WTC11 (cell line): ENCODE results near the gene MESD. TPM values are rescaled to one million over a fixed set of nuclear protein-coding genes. Genes with fewer than 3 reads are reported as not detected.

Source experiments
- ATAC-seq: fragments of 200-7000 bp; cut with Tn5 transposase; 2 replicates; pipeline ENCODE4 v1.10.0; 2021; ENCODE audit warnings: mild to moderate bottlenecking, moderate library complexity
- CTCF ChIA-PET: fragments of 300-600 bp; sonication (Branson Sonifier 250); formaldehyde crosslinking; loops from one replicate; lab custom pipeline; 2021; ENCODE audit warnings: antibody characterized with exemption; lab: Charles Lee
- POLR2A ChIA-PET: fragments of 350-600 bp; sonication (Branson Sonifier 250); formaldehyde crosslinking; loops from one replicate; lab custom pipeline; 2021; ENCODE audit warnings: antibody characterized with exemption; lab: Charles Lee
- DNase-seq: peaks from one replicate; pipeline ENCODE4 v3.0.0; 2021; ENCODE audit warnings: low spot score
- H3K27ac Mint-ChIP-seq: 2 replicates; pipeline ENCODE4 v1.8.0; 2021; ENCODE audit warnings: mixed read lengths
- H3K27me3 Mint-ChIP-seq: 2 replicates; pipeline ENCODE4 v1.8.0; 2021; ENCODE audit warnings: low read depth, mild to moderate bottlenecking, moderate library complexity, mixed read lengths
- H3K36me3 Mint-ChIP-seq: 2 replicates; pipeline ENCODE4 v1.8.0; 2021; ENCODE audit warnings: mixed read lengths
- H3K4me1 Mint-ChIP-seq: 2 replicates; pipeline ENCODE4 v1.8.0; 2022; ENCODE audit warnings: mixed read lengths
- H3K4me3 Mint-ChIP-seq: 2 replicates; pipeline ENCODE4 v1.8.0; 2021; ENCODE audit warnings: mild to moderate bottlenecking, moderate library complexity, mixed read lengths
- H3K9me3 Mint-ChIP-seq: 2 replicates; pipeline ENCODE4 v1.8.0; 2021; ENCODE audit warnings: mixed read lengths
- ATF1 ChIP-seq: sonication (generic); formaldehyde crosslinking; IDR thresholded peaks from 2 replicates; pipeline ENCODE4 v1.8.1; 2023; ENCODE audit warnings: mild to moderate bottlenecking, moderate library complexity, missing genetic modification reagents
- EMX1 ChIP-seq: fragments of 250-450 bp; sonication (Bioruptor Pico); IDR thresholded peaks from 2 replicates; pipeline ENCODE4 v1.8.0; 2021; ENCODE audit warnings: mild to moderate bottlenecking
- FOXJ3 ChIP-seq: sonication (generic); formaldehyde crosslinking; IDR thresholded peaks from 2 replicates; pipeline ENCODE4 v1.9.0; 2021; ENCODE audit warnings: missing genetic modification reagents, mild to moderate bottlenecking, borderline replicate concordance
- JAZF1 ChIP-seq: fragments of 250-450 bp; sonication (Bioruptor Pico); IDR thresholded peaks from 2 replicates; pipeline ENCODE4 v1.9.0; 2021; ENCODE audit warnings: moderate library complexity, mild to moderate bottlenecking, inconsistent platforms
- KAT7 ChIP-seq: sonication (generic); formaldehyde crosslinking; IDR thresholded peaks from 2 replicates; pipeline ENCODE4 v1.8.1; 2023; ENCODE audit warnings: missing genetic modification reagents, mild to moderate bottlenecking, borderline replicate concordance
- MYBL2 ChIP-seq: sonication (generic); formaldehyde crosslinking; IDR thresholded peaks from 2 replicates; pipeline ENCODE4 v1.8.1; 2023; ENCODE audit warnings: mild to moderate bottlenecking, moderate library complexity, missing genetic modification reagents
- PRRX2 ChIP-seq: fragments of 250-450 bp; sonication (Bioruptor Pico); IDR thresholded peaks from 2 replicates; pipeline ENCODE4 v1.8.0; 2021; ENCODE audit warnings: mild to moderate bottlenecking
- SOX15 ChIP-seq: fragments of 250-450 bp; sonication (Bioruptor Pico); IDR thresholded peaks from 2 replicates; pipeline ENCODE4 v1.9.0; 2021; ENCODE audit warnings: mild to moderate bottlenecking
- TEAD1 ChIP-seq: sonication (generic); formaldehyde crosslinking; IDR thresholded peaks from 2 replicates; pipeline ENCODE4 v1.8.0; 2022; ENCODE audit warnings: mild to moderate bottlenecking, missing genetic modification reagents
- TEAD4 ChIP-seq: sonication (generic); formaldehyde crosslinking; IDR thresholded peaks from 2 replicates; pipeline ENCODE4 v1.8.0; 2022; ENCODE audit warnings: mild to moderate bottlenecking, missing genetic modification reagents
- ZNF219 ChIP-seq: sonication (generic); formaldehyde crosslinking; IDR thresholded peaks from 2 replicates; pipeline ENCODE4 v1.8.0; 2023; ENCODE audit warnings: missing genetic modification reagents, mild to moderate bottlenecking, borderline replicate concordance
- ZNF232 ChIP-seq: sonication (generic); formaldehyde crosslinking; IDR thresholded peaks from 2 replicates; pipeline ENCODE4 v1.8.0; 2022; ENCODE audit warnings: mild to moderate bottlenecking, missing genetic modification reagents
- ZNF423 ChIP-seq: fragments of 250-450 bp; sonication (Bioruptor Pico); IDR thresholded peaks from 2 replicates; pipeline ENCODE4 v2.1.2; 2022; ENCODE audit warnings: mild to moderate bottlenecking, moderate library complexity
- total RNA-seq: library from RNA; stranded (reverse); gene quantifications from 3 replicates; pipeline ENCODE4 v1.2.3, GENCODE V29; 2021
- TF ChIP-seq, protein P1 (sequence below): fragments of 200-600 bp; IDR thresholded peaks from 2 replicates; pipeline ENCODE4 v1.8.0; 2022; ENCODE audit warnings: antibody characterized with exemption
- TF ChIP-seq, protein P2 (sequence below): fragments of 250-450 bp; sonication (Bioruptor Pico); IDR thresholded peaks from 2 replicates; pipeline ENCODE4 v1.8.0; 2021; ENCODE audit warnings: mild to moderate bottlenecking
- TF ChIP-seq, protein P3 (sequence below): fragments of 250-450 bp; sonication (Bioruptor Pico); IDR thresholded peaks from 2 replicates; pipeline ENCODE4 v1.9.0; 2021; ENCODE audit warnings: mild to moderate bottlenecking
- TF ChIP-seq, protein P4 (sequence below): sonication (generic); formaldehyde crosslinking; IDR thresholded peaks from 2 replicates; pipeline ENCODE4 v1.8.0; 2022; ENCODE audit warnings: mild to moderate bottlenecking, missing genetic modification reagents
- TF ChIP-seq, protein P5 (sequence below): sonication (generic); formaldehyde crosslinking; IDR thresholded peaks from 2 replicates; pipeline ENCODE4 v1.8.1; 2023; ENCODE audit warnings: mild to moderate bottlenecking, moderate library complexity, missing genetic modification reagents
- TF ChIP-seq, protein P6 (sequence below): sonication (generic); formaldehyde crosslinking; IDR thresholded peaks from 2 replicates; pipeline ENCODE4 v1.8.1; 2022; ENCODE audit warnings: mild to moderate bottlenecking, missing genetic modification reagents, moderate library complexity, borderline replicate concordance

The MESD gene
- total RNA-seq, 1 experiment from 2014 or later = 28.3 TPM

DNA sequence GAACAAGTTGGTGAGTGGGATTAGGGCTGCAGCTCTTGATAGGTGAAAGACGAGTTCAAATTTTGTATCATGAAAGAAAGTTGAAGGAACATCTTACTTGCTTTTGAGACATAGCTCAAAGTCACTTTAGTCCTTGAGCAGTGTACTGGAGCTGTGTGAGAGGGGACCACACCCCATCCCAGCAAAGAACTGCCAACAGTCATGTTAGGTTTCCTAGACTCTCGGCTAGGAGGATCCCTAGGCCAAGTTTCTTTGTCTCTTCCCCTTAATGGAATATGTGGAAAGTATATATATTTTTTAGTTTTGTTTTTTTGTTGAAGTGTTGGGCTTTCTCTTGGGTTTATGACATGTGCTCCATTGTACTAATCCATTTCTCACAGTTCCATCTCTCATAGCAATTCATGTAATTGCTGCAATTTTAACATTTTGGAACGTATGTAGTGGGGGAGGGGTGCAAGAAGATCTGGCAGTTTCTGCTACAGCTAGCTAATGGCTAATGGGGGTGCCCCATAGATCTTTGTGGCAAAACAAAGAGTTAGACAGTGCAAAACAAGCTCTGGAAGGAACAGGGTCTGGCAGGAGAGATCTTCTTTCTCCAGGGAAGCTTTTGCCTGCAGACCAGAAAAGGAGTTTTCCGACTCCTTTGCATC is 36.2 kb upstream of the MESD start:
- CTCF ChIA-PET = interaction anchor here (1.4 to 1.5 kb wide), 2 partner anchors 56 to 249 kb away, joined by 3 read pairs; no protein-coding TSS in a partner anchor
- peaks cover 19% of the 10 kb centered on the region for H3K9me3 Mint-ChIP-seq
- no peak overlapping the region for H3K27ac Mint-ChIP-seq
- DNase-seq = no peak
- TF ChIP-seq ATF1 (CRISPR knock-in tag) = no peak
- TF ChIP-seq KAT7 (CRISPR knock-in tag) = no peak
- TF ChIP-seq, all 79 proteins: peak for 0
- POLR2A ChIA-PET = no interaction called here
- Mint-ChIP-seq H3K4me1 (peaks cover 31% of the 10 kb centered on the region), H3K27me3 (no peaks in the 10 kb centered on the region; the same call in 1 of the 2 replicates), H3K36me3 (peaks cover 9% of the 10 kb centered on the region), H3K4me3 (no peak overlapping the region)
- no peak for ATAC-seq

DNA sequence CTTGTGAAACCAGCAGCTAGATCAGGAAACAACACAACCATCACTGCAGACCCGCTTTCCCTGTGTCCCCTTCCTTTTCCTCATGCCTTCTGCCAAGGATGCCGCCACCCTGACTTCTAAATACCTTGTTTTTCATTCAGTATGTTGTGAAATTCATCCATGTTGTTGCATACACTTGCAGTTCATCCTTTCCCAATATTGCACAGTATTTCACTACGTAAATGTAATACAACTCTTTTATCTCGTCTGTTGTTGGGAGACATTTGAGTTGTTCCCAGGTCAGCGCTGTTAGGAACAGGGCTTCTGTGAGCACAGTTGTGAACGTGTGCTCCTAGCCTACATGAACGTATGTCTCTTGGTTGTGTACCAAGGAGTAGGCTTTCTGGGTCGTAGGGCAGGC is 35.3 kb upstream of the MESD start:
- no peaks in the 10 kb centered on the region; the same call in 1 of the 2 replicates for H3K27me3 Mint-ChIP-seq
- no peak overlapping the region for H3K27ac Mint-ChIP-seq
- peaks cover 31% of the 10 kb centered on the region for H3K4me1 Mint-ChIP-seq
- POLR2A ChIA-PET = no interaction called here
- H3K4me3 Mint-ChIP-seq = no peak overlapping the region
- H3K36me3 Mint-ChIP-seq = peaks cover 6% of the 10 kb centered on the region
- peaks cover 10% of the 10 kb centered on the region for H3K9me3 Mint-ChIP-seq
- ATAC-seq (no peak), DNase-seq (no peak)
- CTCF ChIA-PET = interaction anchor here (1.5 kb wide), 1 partner anchor 55 kb away, joined by 3 read pairs; no protein-coding TSS in a partner anchor
- TF ChIP-seq, protein P1, sequence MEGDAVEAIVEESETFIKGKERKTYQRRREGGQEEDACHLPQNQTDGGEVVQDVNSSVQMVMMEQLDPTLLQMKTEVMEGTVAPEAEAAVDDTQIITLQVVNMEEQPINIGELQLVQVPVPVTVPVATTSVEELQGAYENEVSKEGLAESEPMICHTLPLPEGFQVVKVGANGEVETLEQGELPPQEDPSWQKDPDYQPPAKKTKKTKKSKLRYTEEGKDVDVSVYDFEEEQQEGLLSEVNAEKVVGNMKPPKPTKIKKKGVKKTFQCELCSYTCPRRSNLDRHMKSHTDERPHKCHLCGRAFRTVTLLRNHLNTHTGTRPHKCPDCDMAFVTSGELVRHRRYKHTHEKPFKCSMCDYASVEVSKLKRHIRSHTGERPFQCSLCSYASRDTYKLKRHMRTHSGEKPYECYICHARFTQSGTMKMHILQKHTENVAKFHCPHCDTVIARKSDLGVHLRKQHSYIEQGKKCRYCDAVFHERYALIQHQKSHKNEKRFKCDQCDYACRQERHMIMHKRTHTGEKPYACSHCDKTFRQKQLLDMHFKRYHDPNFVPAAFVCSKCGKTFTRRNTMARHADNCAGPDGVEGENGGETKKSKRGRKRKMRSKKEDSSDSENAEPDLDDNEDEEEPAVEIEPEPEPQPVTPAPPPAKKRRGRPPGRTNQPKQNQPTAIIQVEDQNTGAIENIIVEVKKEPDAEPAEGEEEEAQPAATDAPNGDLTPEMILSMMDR = no peak
- TF ChIP-seq ZNF219 (CRISPR knock-in tag) (no peak), FOXJ3 (CRISPR knock-in tag) (no peak), TEAD1 (CRISPR knock-in tag) (no peak), SOX15 (CRISPR knock-in tag) (no peak), JAZF1 (CRISPR knock-in tag) (no peak), TEAD4 (no peak)
- TF ChIP-seq, protein P2, sequence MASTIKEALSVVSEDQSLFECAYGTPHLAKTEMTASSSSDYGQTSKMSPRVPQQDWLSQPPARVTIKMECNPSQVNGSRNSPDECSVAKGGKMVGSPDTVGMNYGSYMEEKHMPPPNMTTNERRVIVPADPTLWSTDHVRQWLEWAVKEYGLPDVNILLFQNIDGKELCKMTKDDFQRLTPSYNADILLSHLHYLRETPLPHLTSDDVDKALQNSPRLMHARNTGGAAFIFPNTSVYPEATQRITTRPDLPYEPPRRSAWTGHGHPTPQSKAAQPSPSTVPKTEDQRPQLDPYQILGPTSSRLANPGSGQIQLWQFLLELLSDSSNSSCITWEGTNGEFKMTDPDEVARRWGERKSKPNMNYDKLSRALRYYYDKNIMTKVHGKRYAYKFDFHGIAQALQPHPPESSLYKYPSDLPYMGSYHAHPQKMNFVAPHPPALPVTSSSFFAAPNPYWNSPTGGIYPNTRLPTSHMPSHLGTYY (CRISPR knock-in tag) = no peak

DNA sequence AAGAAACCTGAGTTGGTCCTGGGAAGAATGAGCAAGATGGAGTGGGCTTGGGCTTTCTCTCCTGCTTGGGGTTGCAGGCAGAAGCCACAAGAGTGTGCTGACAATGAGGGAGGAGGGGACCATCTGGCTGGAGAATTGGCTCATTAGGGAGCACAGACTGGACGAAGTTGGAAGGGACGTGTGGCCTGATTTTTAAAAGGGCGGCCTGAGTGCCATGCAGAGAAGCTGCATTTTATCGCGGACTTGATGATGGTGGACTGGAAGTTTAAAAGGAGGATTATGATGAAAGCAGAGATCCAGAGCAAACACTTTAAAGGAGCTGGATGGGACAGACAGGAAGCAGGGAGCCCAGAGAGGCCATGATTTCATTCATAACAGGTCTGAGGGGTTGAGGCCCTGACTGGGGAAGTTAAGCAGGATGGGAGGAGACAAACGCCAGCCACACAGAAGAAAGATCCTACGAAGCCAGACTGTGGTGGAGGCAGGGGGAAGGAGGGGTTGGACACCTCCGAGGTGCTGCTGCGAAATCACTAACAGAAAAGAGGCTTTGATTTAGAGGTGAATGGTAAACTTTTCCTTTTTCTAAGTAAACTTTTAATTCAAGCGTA is 34.8 kb upstream of the MESD start:
- no peak overlapping the region for H3K4me3 Mint-ChIP-seq
- H3K27ac Mint-ChIP-seq = no peak overlapping the region; the same call in 1 of the 2 replicates
- H3K4me1 Mint-ChIP-seq = peaks cover 31% of the 10 kb centered on the region
- H3K9me3 Mint-ChIP-seq = peaks cover 5% of the 10 kb centered on the region
- TF ChIP-seq MYBL2 (CRISPR knock-in tag) (no peak), EMX1 (CRISPR knock-in tag) (no peak), JAZF1 (CRISPR knock-in tag) (no peak), PRRX2 (CRISPR knock-in tag) (no peak), ZNF423 (CRISPR knock-in tag) (no peak), FOXJ3 (CRISPR knock-in tag) (no peak), TEAD4 (no peak), ZNF232 (no peak)
- TF ChIP-seq, protein P3, sequence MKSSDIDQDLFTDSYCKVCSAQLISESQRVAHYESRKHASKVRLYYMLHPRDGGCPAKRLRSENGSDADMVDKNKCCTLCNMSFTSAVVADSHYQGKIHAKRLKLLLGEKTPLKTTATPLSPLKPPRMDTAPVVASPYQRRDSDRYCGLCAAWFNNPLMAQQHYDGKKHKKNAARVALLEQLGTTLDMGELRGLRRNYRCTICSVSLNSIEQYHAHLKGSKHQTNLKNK (CRISPR knock-in tag) = no peak
- TF ChIP-seq, protein P4, sequence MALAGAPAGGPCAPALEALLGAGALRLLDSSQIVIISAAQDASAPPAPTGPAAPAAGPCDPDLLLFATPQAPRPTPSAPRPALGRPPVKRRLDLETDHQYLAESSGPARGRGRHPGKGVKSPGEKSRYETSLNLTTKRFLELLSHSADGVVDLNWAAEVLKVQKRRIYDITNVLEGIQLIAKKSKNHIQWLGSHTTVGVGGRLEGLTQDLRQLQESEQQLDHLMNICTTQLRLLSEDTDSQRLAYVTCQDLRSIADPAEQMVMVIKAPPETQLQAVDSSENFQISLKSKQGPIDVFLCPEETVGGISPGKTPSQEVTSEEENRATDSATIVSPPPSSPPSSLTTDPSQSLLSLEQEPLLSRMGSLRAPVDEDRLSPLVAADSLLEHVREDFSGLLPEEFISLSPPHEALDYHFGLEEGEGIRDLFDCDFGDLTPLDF (CRISPR knock-in tag) = no peak
- TF ChIP-seq, protein P5, sequence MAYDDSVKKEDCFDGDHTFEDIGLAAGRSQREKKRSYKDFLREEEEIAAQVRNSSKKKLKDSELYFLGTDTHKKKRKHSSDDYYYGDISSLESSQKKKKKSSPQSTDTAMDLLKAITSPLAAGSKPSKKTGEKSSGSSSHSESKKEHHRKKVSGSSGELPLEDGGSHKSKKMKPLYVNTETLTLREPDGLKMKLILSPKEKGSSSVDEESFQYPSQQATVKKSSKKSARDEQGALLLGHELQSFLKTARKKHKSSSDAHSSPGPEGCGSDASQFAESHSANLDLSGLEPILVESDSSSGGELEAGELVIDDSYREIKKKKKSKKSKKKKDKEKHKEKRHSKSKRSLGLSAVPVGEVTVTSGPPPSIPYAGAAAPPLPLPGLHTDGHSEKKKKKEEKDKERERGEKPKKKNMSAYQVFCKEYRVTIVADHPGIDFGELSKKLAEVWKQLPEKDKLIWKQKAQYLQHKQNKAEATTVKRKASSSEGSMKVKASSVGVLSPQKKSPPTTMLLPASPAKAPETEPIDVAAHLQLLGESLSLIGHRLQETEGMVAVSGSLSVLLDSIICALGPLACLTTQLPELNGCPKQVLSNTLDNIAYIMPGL (CRISPR knock-in tag) = no peak
- TF ChIP-seq, protein P6, sequence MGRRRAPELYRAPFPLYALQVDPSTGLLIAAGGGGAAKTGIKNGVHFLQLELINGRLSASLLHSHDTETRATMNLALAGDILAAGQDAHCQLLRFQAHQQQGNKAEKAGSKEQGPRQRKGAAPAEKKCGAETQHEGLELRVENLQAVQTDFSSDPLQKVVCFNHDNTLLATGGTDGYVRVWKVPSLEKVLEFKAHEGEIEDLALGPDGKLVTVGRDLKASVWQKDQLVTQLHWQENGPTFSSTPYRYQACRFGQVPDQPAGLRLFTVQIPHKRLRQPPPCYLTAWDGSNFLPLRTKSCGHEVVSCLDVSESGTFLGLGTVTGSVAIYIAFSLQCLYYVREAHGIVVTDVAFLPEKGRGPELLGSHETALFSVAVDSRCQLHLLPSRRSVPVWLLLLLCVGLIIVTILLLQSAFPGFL (CRISPR knock-in tag) = no peak
- H3K27me3 Mint-ChIP-seq = no peaks in the 10 kb centered on the region
- ATAC-seq (peak; percentile 39), DNase-seq (no peak)
- POLR2A ChIA-PET = no interaction called here
- no peaks in the 10 kb centered on the region for H3K36me3 Mint-ChIP-seq
- CTCF ChIA-PET = interaction anchor here (1.5 kb wide), 1 partner anchor 242 kb away, joined by 8 read pairs; no protein-coding TSS in a partner anchor
